OCI-LY3 (cell line): ENCODE measurements around the gene GON4L.

Source experiments
- EZH2phosphoT487 ChIP-seq: fragments of 200-600 bp; shearing (Covaris generic); IDR thresholded peaks from 2 replicates; pipeline ENCODE4 v1.6.1; 2018; ENCODE audit warnings: antibody characterized with exemption, mixed run types, low read depth
- TF ChIP-seq, protein P1 (sequence below): fragments of 200-600, 300-600 bp; sonication (generic); IDR thresholded peaks from 2 replicates; pipeline ENCODE4 v1.5.1; 2014; ENCODE audit warnings: antibody characterized with exemption, low read length, low read depth

DNA sequence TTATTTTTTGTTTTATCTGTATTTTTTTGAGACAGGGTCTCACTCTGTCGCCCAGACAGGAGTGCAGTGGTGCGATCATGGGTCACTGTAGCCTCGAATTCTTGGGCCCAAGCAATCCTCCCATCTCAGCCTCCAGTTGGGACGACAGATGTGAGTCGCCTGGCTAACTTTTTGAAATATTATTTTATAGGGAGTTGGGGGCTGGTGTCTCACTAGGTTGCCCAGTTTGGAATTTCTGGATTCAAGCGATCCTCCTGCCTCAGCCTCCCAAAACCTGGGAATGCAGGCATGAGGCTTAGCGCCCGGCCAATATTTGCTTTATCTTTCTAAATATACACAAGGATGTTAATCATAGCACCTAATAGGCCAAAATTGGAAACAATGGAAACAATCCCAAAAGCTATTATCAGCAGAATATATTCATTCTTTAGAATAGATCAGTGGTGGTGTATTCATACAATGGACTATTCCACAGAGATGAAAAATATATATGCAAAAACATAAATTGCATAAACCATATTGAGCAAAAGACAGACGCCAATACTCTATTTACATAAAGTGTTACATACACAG is 112.2 kb downstream of the GON4L start:
- no peak for TF ChIP-seq EZH2phosphoT487
- TF ChIP-seq, protein P1, sequence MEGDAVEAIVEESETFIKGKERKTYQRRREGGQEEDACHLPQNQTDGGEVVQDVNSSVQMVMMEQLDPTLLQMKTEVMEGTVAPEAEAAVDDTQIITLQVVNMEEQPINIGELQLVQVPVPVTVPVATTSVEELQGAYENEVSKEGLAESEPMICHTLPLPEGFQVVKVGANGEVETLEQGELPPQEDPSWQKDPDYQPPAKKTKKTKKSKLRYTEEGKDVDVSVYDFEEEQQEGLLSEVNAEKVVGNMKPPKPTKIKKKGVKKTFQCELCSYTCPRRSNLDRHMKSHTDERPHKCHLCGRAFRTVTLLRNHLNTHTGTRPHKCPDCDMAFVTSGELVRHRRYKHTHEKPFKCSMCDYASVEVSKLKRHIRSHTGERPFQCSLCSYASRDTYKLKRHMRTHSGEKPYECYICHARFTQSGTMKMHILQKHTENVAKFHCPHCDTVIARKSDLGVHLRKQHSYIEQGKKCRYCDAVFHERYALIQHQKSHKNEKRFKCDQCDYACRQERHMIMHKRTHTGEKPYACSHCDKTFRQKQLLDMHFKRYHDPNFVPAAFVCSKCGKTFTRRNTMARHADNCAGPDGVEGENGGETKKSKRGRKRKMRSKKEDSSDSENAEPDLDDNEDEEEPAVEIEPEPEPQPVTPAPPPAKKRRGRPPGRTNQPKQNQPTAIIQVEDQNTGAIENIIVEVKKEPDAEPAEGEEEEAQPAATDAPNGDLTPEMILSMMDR, result no peak
